IMR-90 (cell line): ENCODE measurements around the gene PTCHD4. TPM values are rescaled to one million over a fixed set of nuclear protein-coding genes. Genes with fewer than 3 reads are reported as not detected.

Experiments
- ATAC-seq: fragments of 200-7000 bp; cut with Tn5 transposase; 2 replicates; pipeline ENCODE4 v1.9.1; 2020; ENCODE audit warnings: low read depth, mild to moderate bottlenecking, moderate library complexity
- BruUV-seq: library from RNA; stranded (reverse); fragments of 400-500 nt; replicated peaks from 2 replicates; lab custom pipeline; 2021; lab: Mats Ljungman, UMichigan
- CTCF ChIA-PET: fragments of 300-600 bp; formaldehyde crosslinking; extraction: SDS; loops from one replicate; lab custom pipeline; 2021; ENCODE audit warnings: antibody characterized with exemption; lab: Yijun Ruan, JAX
- POLR2A ChIA-PET: fragments of 300-600 bp; sonication (Branson Sonifier 250); formaldehyde crosslinking; loops from one replicate; lab custom pipeline; 2022; ENCODE audit warnings: antibody characterized with exemption; ENCODE audit not compliant: unreplicated experiment; lab: Charles Lee
- DNase-seq: peaks from one replicate; pipeline ENCODE4 v3.0.0; 2013
- H2AFZ ChIP-seq: replicated peaks from 2 replicates; pipeline ENCODE3; 2013; ENCODE audit warnings: low read length, mild to moderate bottlenecking; ENCODE audit not compliant: poor library complexity
- H2AK5ac ChIP-seq: 2 replicates; pipeline ENCODE4 v1.6.1; 2013; ENCODE audit warnings: low read depth, low read length, inconsistent platforms
- H2AK9ac ChIP-seq: replicated peaks from 2 replicates; pipeline ENCODE3; 2013; ENCODE audit warnings: mild to moderate bottlenecking, low read depth, low read length, moderate library complexity; ENCODE audit not compliant: poor library complexity
- H2BK120ac ChIP-seq: 2 replicates; pipeline ENCODE4 v1.6.1; 2013; ENCODE audit warnings: low read depth, low read length, inconsistent platforms
- H2BK15ac ChIP-seq: 3 replicates; pipeline ENCODE4 v1.6.1; 2013; ENCODE audit warnings: low read depth, low read length, inconsistent platforms
- H2BK20ac ChIP-seq: 2 replicates; pipeline ENCODE4 v1.6.1; 2013; ENCODE audit warnings: low read depth, mild to moderate bottlenecking, inconsistent platforms, low read length, moderate library complexity
- H2BK5ac ChIP-seq: 2 replicates; pipeline ENCODE4 v1.6.1; 2013; ENCODE audit warnings: mild to moderate bottlenecking, low read depth, low read length, inconsistent platforms; ENCODE audit not compliant: poor library complexity, severe bottlenecking
- H3K14ac ChIP-seq: replicated peaks from 2 replicates; pipeline ENCODE4 v1.6.1; 2013; ENCODE audit warnings: low read depth, low read length, inconsistent platforms
- H3K18ac ChIP-seq: 2 replicates; pipeline ENCODE4 v1.6.1; 2013; ENCODE audit warnings: low read depth, low read length, control low read depth
- H3K23ac ChIP-seq: 2 replicates; pipeline ENCODE4 v1.6.1; 2013; ENCODE audit warnings: low read depth, low read length, inconsistent platforms
- H3K27ac ChIP-seq: 2 replicates; pipeline ENCODE4 v1.5.1; 2013; ENCODE audit warnings: mild to moderate bottlenecking, control low read depth, low read length; ENCODE audit not compliant: insufficient read depth
- H3K27me3 ChIP-seq: 2 replicates; pipeline ENCODE4 v1.6.1; 2013; ENCODE audit warnings: low read length; ENCODE audit not compliant: control insufficient read depth, insufficient read depth
- H3K36me3 ChIP-seq: 2 replicates; pipeline ENCODE4 v1.6.1; 2013; ENCODE audit warnings: low read length, mixed read lengths; ENCODE audit not compliant: control insufficient read depth, insufficient read depth
- H3K4ac ChIP-seq: 2 replicates; pipeline ENCODE4 v1.6.1; 2013; ENCODE audit warnings: low read depth, low read length, inconsistent platforms
- H3K4me1 ChIP-seq: 2 replicates; pipeline ENCODE4 v1.6.1; 2013; ENCODE audit warnings: low read length, mixed read lengths; ENCODE audit not compliant: control insufficient read depth, insufficient read depth
- H3K4me2 ChIP-seq: 2 replicates; pipeline ENCODE4 v1.6.1; 2013; ENCODE audit warnings: low read depth, mild to moderate bottlenecking, control low read depth, low read length, moderate library complexity
- H3K4me3 ChIP-seq: 2 replicates; pipeline ENCODE4 v1.5.1; 2013; ENCODE audit warnings: low read depth, mild to moderate bottlenecking, control low read depth, low read length, moderate library complexity; ENCODE audit not compliant: insufficient read depth
- H3K56ac ChIP-seq: 2 replicates; pipeline ENCODE4 v1.6.1; 2013; ENCODE audit warnings: low read length, inconsistent platforms; ENCODE audit not compliant: insufficient read depth; ENCODE audit errors: extremely low read depth
- H3K79me1 ChIP-seq, 2 experiments: 2 replicates each; pipeline ENCODE4 v1.6.1; 2013; ENCODE audit warnings: low read length in 2 of 2, inconsistent platforms in 1 of 2, low read depth in 1 of 2
- H3K9ac ChIP-seq: 2 replicates; pipeline ENCODE4 v1.6.1; 2013; ENCODE audit warnings: low read depth, low read length, control low read depth
- H3K9me1 ChIP-seq: 2 replicates; pipeline ENCODE4 v1.6.1; 2013; ENCODE audit warnings: low read length, inconsistent platforms; ENCODE audit not compliant: insufficient read depth
- H3K9me3 ChIP-seq: 2 replicates; pipeline ENCODE4 v1.6.1; 2013; ENCODE audit warnings: low read length; ENCODE audit not compliant: control insufficient read depth, insufficient read depth
- H4K20me1 ChIP-seq: 2 replicates; pipeline ENCODE4 v1.6.1; 2013; ENCODE audit warnings: low read length, inconsistent platforms; ENCODE audit not compliant: insufficient read depth
- H4K5ac ChIP-seq: 2 replicates; pipeline ENCODE4 v1.6.1; 2013; ENCODE audit warnings: mild to moderate bottlenecking, low read depth, low read length, control low read depth
- H4K8ac ChIP-seq, 2 experiments: 2 replicates each; pipeline ENCODE4 v1.6.1; 2013; ENCODE audit warnings: low read depth in 2 of 2, low read length in 2 of 2, control low read depth in 1 of 2, inconsistent platforms in 1 of 2
- H4K91ac ChIP-seq: 2 replicates; pipeline ENCODE4 v1.6.1; 2013; ENCODE audit warnings: low read depth, low read length, inconsistent platforms; ENCODE audit not compliant: insufficient read depth
- CHD1 ChIP-seq: IDR thresholded peaks from 2 replicates; pipeline ENCODE4 v1.6.1; 2012; ENCODE audit warnings: low read depth, low read length, improper control_type of control experiment
- CTCF ChIP-seq: conservative IDR thresholded peaks from 2 replicates; pipeline ENCODE4 v1.5.1; 2012; ENCODE audit warnings: mild to moderate bottlenecking, low read depth, low read length, improper control_type of control experiment
- ELK1 ChIP-seq: fragments of 150-350 bp; IDR thresholded peaks from 2 replicates; pipeline ENCODE4 v1.6.1; 2016; ENCODE audit warnings: low read depth, mild to moderate bottlenecking, low read length, moderate library complexity, borderline replicate concordance
- MXI1 ChIP-seq: IDR thresholded peaks from 2 replicates; pipeline ENCODE4 v1.6.1; 2012; ENCODE audit warnings: low read depth, mild to moderate bottlenecking, low read length, moderate library complexity, borderline replicate concordance
- RAD21 ChIP-seq: IDR thresholded peaks from 2 replicates; pipeline ENCODE4 v1.6.1; 2012; ENCODE audit warnings: low read length, improper control_type of control experiment
- RCOR1 ChIP-seq: IDR thresholded peaks from 2 replicates; pipeline ENCODE4 v1.6.1; 2012; ENCODE audit warnings: mild to moderate bottlenecking, low read length, improper control_type of control experiment; ENCODE audit not compliant: insufficient replicate concordance
- WGBS, 2 experiments: methylation state at CpG; one replicate each; pipeline versions ENCODE4 v1.1.5 to v1.1.7; 2013; ENCODE audit warnings: missing lambda C conversion rate in 2 of 2; ENCODE audit not compliant: insufficient read length in 1 of 2; ENCODE audit errors: extremely low coverage in 2 of 2; 5-methylcytosine and 5-hydroxymethylcytosine counted together
- dilution Hi-C: fragments of 300-500 bp; cut with HindIII; formaldehyde crosslinking; loops from one replicate; pipeline ENCODE4 v1.14.3; 2018; ENCODE audit warnings: low sequenced_read_pairs; ENCODE audit not compliant: unreplicated experiment
- in situ Hi-C: fragments of 300-500 bp; cut with MboI; formaldehyde crosslinking; loops from 3 replicates; pipeline ENCODE4 v1.14.3; 2019; ENCODE audit warnings: low sequenced_read_pairs, inconsistent platforms, mixed read lengths
- intact Hi-C: fragments of 100-400 bp; cut with micrococcal nuclease; formaldehyde crosslinking; loops from 2 replicates; pipeline ENCODE4 v1.10.0; 2022
- polyA plus RNA-seq, 3 experiments: library from polyadenylated mRNA; depleted of rRNA; stranded (reverse); fragments of >200 nt; gene quantifications; 2 replicates each; pipeline ENCODE4 v1.2.3, GENCODE V29; 2012; ENCODE audit warnings: low replicate concordance in 1 of 3
- total RNA-seq: library from RNA; depleted of rRNA; stranded (reverse); fragments of >200 nt; gene quantifications from 2 replicates; pipeline ENCODE4 v1.2.3, GENCODE V29; 2012

The PTCHD4 gene
- total and polyA plus RNA-seq, 2 of the 4 experiments (the other 2 are of a cell fraction): 0.53 to 0.72 TPM

GRCh38 chr6:48073976-48074767, 36.8 kb downstream of the PTCHD4 start:
- Histone ChIP-seq H3K9me1 (no peaks in the 10 kb centered on the region), H3K27me3 (peaks cover 3% of the 10 kb centered on the region; the same call in 1 of the 2 replicates), H2BK120ac (no peak overlapping the region), H4K20me1 (no peaks in the 10 kb centered on the region), H2AFZ (no peak overlapping the region), H3K18ac (no peak overlapping the region), H3K9ac (no peak overlapping the region), H4K91ac (no peak overlapping the region), H2BK20ac (no peak overlapping the region), H3K4me3 (no peak overlapping the region), H3K27ac (no peak overlapping the region), H4K5ac (no peak overlapping the region), H3K56ac (no peak overlapping the region), H3K23ac (no peak overlapping the region), H2BK15ac (no peak overlapping the region), H3K14ac (no peak overlapping the region), H2BK5ac (no peak overlapping the region), H3K9me3 (no peaks in the 10 kb centered on the region), H4K8ac (no peak overlapping the region), H2AK5ac (no peak overlapping the region), H3K4ac (no peak overlapping the region), H3K4me1 (no peaks in the 10 kb centered on the region; the same call in 1 of the 2 replicates), H3K36me3 (no peaks in the 10 kb centered on the region), H2AK9ac (no peak overlapping the region), H3K4me2 (no peak overlapping the region), H3K79me1 (no peaks in the 10 kb centered on the region)
- 17% methylated on average over 1 of the region's 8 CpGs; no CpG with 5 or more reads in 1 of the 2 experiments for WGBS, 2 experiments
- POLR2A ChIA-PET: no interaction called here
- no TSS peak for BruUV-seq
- intact Hi-C loops (no loop called here), dilution Hi-C loops (no loop called here), in situ Hi-C loops (no loop called here)
- DNase-seq (no peak), ATAC-seq (no peak)
- CTCF ChIA-PET: no interaction called here
- TF ChIP-seq CHD1 (no peak), MXI1 (no peak), RAD21 (no peak), CTCF (no peak), RCOR1 (no peak), ELK1 (no peak)
